Activated T-cell treated with anti-CD3 and anti-CD28 coated beads, Interleukin-2, amount 50 U/mL, for 72 hours (primary cell): ENCODE results near the gene SIAH1. TPM values are rescaled to one million over a fixed set of nuclear protein-coding genes. Genes with fewer than 3 reads are reported as not detected.

Experiments used
- total RNA-seq, 2 donors: library from RNA; stranded (reverse); gene quantifications; one replicate each; pipeline ENCODE4 v1.2.3, GENCODE V29; 2022

Gene SIAH1
- total RNA-seq, 2 donors from 2014 or later: 28.2 to 30.4 TPM

Other genes starting within 250 kb of the SIAH1 start
- gene ABCC12, start 229.4 kb downstream of the SIAH1 start, total RNA-seq: not detected
- 10 to 100 TPM; 50.8 to 55.3 TPM for gene LONP2, start 141.1 kb downstream of the SIAH1 start, total RNA-seq
- gene ABCC11, start 137.9 kb downstream of the SIAH1 start, total RNA-seq: under 1 TPM; 0.07 to 0.17 TPM
- gene N4BP1, start 224.8 kb upstream of the SIAH1 start, total RNA-seq: 10 to 100 TPM; 59.0 to 60.7 TPM